GM18858 (cell line): Measurements from ENCODE around the gene HJURP.

Experiments used
- ATAC-seq: cut with Tn5 transposase; IDR thresholded peaks from one replicate; pipeline ENCODE4 v1.9.1; 2021; ENCODE audit not compliant: unreplicated experiment

Gene HJURP

DNA sequence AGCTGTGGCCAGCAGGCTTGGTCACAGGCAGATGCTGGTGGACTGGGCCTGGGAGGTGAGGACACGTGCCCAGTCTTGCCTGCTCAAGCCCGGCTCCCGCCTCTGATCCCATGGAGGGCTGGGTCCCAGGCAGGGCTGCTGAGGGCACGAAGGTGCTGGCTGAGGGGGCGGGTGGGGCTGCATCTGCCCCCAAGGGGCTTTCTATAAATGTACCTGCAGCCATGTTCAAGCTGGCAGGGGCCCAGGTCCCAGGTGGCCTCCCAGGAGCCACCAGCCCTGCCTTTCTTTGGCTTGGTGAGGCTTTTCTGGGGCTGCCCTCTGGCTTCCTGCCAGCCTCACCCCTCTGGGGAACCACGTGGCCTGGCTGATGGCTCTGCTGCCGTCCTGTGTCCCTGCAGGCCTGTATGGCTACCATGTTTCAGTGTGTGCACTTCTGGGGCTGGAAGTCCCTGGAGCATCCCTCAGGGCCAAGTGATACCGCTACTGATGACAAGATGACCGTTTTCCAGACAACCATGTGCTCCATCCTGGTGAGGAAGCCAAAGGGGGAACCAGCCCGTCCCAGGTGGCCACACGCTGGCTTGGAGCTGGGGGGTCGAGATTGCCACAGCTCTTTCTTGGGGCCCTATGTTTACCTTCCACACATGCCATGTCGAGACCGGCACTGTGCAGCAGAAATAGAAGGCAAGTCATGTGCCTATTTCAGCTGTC, 23.2 kb downstream of the HJURP start:
- ATAC-seq, result no peak

DNA sequence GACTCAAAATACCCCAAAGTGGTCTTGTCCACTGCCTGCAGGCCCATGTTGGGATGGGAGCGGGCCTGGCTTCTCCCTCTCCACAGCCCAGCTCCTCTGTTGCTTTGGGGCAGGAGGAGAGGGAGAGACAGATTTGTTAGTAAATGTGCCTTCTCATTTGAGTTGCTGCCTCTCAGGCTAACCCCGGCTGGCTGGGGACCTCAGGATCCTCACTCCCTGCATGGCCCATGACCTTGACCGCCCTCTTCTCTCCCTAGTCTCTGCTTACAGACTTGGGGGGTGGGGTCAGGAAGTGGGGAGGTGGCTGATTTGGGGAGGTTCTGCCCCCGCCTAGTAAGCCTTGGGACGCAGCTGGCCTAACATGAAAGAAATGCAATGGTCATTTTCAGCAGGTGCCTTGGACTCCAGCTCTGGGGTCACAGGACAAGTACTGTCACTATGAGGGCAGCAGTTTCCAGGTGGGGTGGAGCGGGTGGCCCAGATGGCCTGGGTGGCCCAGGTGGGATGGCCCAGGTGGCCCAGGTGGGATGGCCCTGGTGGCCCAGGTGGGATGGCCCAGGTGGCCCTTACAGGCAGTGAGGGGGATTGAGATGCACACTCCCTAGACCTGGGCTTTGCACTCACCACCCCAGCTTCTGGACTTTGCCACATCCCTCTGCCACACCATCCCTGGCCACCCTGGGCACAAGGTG, 24.1 kb downstream of the HJURP start:
- no peak for ATAC-seq

GRCh38 chr2:233829193-233830110, 24.9 kb downstream of the HJURP start:
- no peak for ATAC-seq

DNA sequence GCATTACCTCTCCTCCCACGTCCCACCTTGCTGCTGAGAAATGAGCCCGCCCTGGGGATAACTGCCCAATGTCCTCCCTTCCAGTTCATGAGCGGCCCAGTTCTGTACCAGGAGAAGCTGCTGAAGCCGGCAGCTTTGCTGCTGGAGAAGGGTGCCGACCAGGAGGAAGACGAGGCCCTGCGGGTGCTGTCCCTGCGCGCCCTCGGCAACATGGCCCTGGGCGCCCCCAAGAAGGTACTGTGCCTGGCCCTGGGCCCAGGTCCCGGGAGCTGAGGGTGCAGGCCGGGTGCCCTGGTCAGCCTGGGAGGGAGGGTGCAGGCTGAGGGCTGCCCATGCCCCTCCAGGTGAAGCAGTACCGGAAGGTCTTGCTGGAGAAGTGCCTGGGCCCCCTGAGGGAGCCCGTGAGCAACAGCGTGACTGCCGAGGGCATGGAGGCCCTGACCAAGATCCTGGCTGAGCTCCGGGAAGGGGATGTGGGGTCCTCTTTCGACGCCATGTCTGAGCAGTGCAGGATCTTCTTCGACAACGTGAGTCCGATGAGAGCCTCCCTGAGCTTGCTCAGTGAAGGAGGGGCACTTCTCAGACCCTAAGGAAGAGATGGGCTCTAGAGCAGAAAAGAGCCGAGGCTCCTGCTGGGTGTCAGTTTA, 25.7 kb downstream of the HJURP start:
- ATAC-seq, result no peak

GRCh38 chr2:233824373-233824772, 30.0 kb downstream of the HJURP start:
- ATAC-seq, result no peak

DNA sequence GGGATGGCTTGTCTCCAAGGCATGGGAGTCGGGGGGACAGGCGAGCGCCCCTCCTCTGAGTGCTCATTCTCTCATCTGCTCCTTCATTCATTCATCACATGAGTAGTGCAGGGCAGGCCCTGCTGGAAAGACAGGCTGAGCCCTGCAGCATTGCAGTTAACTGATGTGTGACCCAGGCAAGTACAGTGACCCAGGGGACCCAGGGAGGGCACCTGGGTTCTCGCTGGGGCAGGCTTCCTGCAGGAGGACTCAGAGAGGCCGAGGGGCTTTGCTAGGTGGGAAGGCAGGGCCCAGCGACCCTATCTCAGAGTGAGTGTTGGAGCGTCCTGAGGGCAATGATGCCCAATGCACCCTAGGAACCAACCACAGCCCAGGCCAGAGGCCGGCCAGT, 30.6 kb downstream of the HJURP start:
- ATAC-seq, result no peak

GRCh38 chr2:233822781-233823730, 31.3 kb downstream of the HJURP start:
- ATAC-seq, result no peak

GRCh38 chr2:233822101-233822771, 32.1 kb downstream of the HJURP start:
- ATAC-seq, result no peak

DNA sequence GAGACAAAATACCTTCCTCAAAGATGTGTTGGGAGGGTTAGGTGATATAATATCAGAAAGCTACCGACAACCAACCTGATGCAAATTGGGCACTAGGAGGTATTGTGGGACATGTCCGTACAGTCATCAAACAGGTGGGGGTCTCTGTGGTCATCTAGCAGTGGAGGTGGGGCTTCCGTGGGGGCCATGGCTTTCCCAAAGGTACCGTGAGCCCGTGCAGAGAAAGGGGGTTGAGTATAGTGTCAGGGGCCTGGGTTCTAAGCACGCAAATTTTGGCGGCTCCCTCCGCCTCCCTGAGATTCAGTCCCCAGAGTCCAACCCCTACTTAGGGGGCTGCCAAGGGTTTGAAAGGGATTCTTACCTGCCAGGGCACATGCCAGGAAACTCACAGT, 32.6 kb downstream of the HJURP start:
- ATAC-seq, result no peak

- no peak for ATAC-seq
Observed at GRCh38 chr2:233821196-233821595, 33.1 kb downstream of the HJURP start.

- no peak for ATAC-seq
Observed at GRCh38 chr2:233820774-233821105, 33.6 kb downstream of the HJURP start.

- no peak for ATAC-seq
Observed at GRCh38 chr2:233819884-233820773, 34.2 kb downstream of the HJURP start.

DNA sequence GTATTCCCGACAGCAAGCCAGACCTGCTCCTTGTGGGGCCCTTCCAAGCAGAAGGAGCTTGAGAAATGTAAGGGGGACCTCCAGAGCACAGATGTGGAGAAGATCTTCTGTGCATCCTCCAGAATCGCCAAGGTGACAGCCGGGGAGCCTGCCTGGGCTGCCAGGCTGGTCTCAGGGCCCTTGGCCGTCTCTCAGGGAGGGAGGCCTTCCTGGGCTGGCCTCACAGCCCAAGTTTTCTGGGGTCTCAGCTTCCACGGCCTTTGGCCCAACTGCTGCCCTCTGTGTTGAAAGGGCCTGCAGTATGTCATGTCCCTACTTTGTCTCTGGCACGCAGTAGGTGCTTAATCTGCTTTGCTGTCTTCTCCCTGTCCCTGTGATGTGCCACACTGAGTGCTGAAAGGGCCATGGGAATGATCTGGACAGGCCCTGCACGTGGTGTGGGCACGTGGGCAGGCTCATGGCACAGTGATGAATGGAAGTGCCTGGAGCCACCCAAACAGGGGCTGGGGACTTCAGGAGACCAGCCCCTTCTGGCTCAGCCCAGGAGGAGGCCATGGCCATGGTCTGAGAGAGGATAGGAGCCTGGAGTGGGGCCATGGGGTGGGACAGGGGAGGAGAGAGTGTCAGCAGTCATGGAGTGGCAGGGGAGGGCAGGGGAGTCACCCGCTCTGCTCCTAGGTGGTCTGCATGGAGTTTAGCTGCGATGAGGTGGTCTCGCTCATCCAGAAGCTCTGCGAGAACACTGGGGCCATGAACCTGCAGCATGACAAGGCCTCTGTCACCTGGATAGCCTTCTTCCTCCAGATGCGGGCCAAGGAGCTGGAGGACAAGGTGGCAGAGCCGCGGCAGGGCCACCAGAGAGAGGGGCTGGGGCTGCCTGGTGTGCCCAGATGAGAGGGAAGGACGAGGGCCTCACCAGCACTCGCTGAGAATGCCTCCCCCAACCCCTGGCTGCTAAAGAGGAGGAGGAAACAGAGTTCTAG, 35.4 kb downstream of the HJURP start:
- ATAC-seq, result no peak

- no peak for ATAC-seq
Observed at GRCh38 chr2:233817995-233818638, 36.2 kb downstream of the HJURP start.

DNA sequence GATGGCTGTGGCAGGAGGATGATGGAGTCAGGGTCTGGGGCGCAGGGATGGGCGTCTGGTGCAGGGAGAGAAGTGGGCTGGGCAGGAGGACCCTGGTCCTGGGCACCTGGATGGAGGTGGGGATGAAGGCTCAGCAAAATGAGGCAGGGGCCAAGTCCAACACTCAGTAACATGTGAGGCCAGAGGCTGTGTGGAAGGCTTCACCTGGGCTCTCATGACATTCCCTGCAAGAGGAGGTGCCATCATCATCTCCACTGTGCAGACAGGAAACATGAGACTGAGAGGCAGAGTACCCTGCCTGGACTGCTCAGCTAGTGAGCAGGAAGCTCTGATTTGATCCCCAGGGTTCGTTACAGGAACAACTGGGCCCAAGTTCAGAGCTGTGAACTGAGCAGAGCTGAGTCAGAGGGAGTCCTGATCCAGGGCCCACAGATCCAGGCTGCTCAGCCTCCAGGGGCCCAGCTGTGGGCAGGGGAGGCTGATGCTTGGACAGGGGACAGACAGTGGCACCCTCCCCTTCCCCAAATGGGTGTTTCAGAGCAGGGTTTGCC, 36.9 kb downstream of the HJURP start:
- ATAC-seq, result no peak

- no peak for ATAC-seq
Observed at GRCh38 chr2:233816771-233817170, 37.6 kb downstream of the HJURP start.

DNA sequence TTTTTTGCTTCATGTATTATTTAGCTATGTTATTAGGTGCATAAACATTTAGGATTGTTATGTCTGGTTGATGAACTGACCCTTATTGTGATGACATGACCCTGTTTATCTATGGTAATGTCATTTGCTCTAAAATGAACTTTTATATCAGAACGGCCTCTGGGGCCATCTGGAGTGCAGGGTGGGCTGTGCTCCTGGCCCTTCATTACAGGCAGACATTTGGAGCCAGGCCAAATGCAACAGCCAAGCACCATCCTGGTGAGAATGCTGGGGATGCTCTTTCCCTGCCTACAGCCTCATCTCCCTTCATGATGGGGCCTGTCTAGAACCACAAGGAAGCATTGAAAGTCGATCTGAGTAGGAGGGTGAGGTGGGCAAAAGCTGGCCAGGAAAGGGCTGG, 38.0 kb downstream of the HJURP start:
- no peak for ATAC-seq
